DOHH2 (cell line): ENCODE results near the gene RPS6KA3.
A peak's percentile ranks its signal among the peaks of the same experiment; 100 is the strongest.

Experiments used
- H3F3A ChIP-seq: fragments of 200-600 bp; sonication (generic), shearing (Covaris generic); 2 replicates; pipeline ENCODE4 v1.6.0; 2016; ENCODE audit warnings: antibody characterized with exemption, mild to moderate bottlenecking; ENCODE audit not compliant: control insufficient read depth, insufficient read depth
- H3K27ac ChIP-seq: fragments of 200-600 bp; sonication (generic); 2 replicates; pipeline ENCODE4 v1.5.1; 2014; ENCODE audit warnings: low read depth, mild to moderate bottlenecking, low read length, moderate library complexity
- H3K27me3 ChIP-seq: fragments of 200-600 bp; sonication (generic); 2 replicates; pipeline ENCODE4 v1.6.1; 2014; ENCODE audit warnings: mild to moderate bottlenecking, low read length, mixed read lengths; ENCODE audit not compliant: control insufficient read depth
- H3K36me3 ChIP-seq: fragments of 200-600 bp; sonication (generic); 2 replicates; pipeline ENCODE4 v1.6.1; 2014; ENCODE audit warnings: mild to moderate bottlenecking, low read length, moderate library complexity, mixed read lengths; ENCODE audit not compliant: control insufficient read depth
- H3K4me1 ChIP-seq: fragments of 200-600 bp; sonication (generic); 2 replicates; pipeline ENCODE4 v1.6.1; 2014; ENCODE audit warnings: mild to moderate bottlenecking, low read length, mixed read lengths; ENCODE audit not compliant: control insufficient read depth
- H3K4me2 ChIP-seq: fragments of 200-600 bp; sonication (generic); 2 replicates; pipeline ENCODE4 v1.6.0; 2014; ENCODE audit warnings: mild to moderate bottlenecking, low read length, moderate library complexity
- H3K4me3 ChIP-seq: fragments of 200-600 bp; sonication (generic); 2 replicates; pipeline ENCODE4 v1.5.1; 2014; ENCODE audit warnings: mild to moderate bottlenecking, low read length, mixed read lengths
- H3K79me2 ChIP-seq: fragments of 200-600 bp; sonication (generic); 2 replicates; pipeline ENCODE4 v1.6.1; 2014; ENCODE audit warnings: mild to moderate bottlenecking, low read length, mixed read lengths; ENCODE audit not compliant: control insufficient read depth
- H3K9me2 ChIP-seq: fragments of 200-600 bp; sonication (generic); replicated peaks from 2 replicates; pipeline ENCODE4 v1.6.1; 2014; ENCODE audit warnings: mild to moderate bottlenecking, low read length, mixed read lengths; ENCODE audit not compliant: control insufficient read depth
- H3K9me3 ChIP-seq: fragments of 200-600 bp; sonication (generic); 2 replicates; pipeline ENCODE4 v1.6.1; 2014; ENCODE audit warnings: antibody characterized with exemption, low read length, mixed read lengths; ENCODE audit not compliant: control insufficient read depth, insufficient read depth
- H4K20me1 ChIP-seq: fragments of 200-600 bp; sonication (generic); 2 replicates; pipeline ENCODE4 v1.6.0; 2014; ENCODE audit warnings: low read depth, mild to moderate bottlenecking, antibody characterized with exemption, low read length, moderate library complexity; ENCODE audit not compliant: control insufficient read depth, insufficient read depth
- CTCF ChIP-seq: fragments of 200-600 bp; sonication (generic); IDR thresholded peaks from one replicate; pipeline ENCODE4 v1.5.1; 2014; ENCODE audit warnings: antibody characterized with exemption, mild to moderate bottlenecking, low read depth, low read length; ENCODE audit not compliant: poor library complexity, severe bottlenecking
- EZH2phosphoT487 ChIP-seq: fragments of 200-600 bp; sonication (generic); IDR thresholded peaks from 2 replicates; pipeline ENCODE4 v1.6.1; 2017; ENCODE audit warnings: borderline replicate concordance, mild to moderate bottlenecking, antibody characterized with exemption, low read length, moderate library complexity, mixed read lengths

The RPS6KA3 gene

GRCh38 chrX:20144491-20144890, 122.2 kb downstream of the RPS6KA3 start:
- no peak for TF ChIP-seq EZH2phosphoT487
- TF ChIP-seq CTCF: no peak
- H3K9me2 ChIP-seq: no peaks in the 10 kb centered on the region
- H3K9me3 ChIP-seq: no peaks in the 10 kb centered on the region
- H3K79me2 ChIP-seq: peaks cover 21% of the 10 kb centered on the region
- H3K4me1 ChIP-seq: peaks cover 20% of the 10 kb centered on the region
- H4K20me1 ChIP-seq: peaks cover 12% of the 10 kb centered on the region; the same call in 1 of the 2 replicates
- no peak overlapping the region for H3K4me2 ChIP-seq
- H3K36me3 ChIP-seq: peaks cover 19% of the 10 kb centered on the region
- H3K27me3 ChIP-seq: no peaks in the 10 kb centered on the region
- no peak overlapping the region for H3K27ac ChIP-seq
- no peak overlapping the region for H3K4me3 ChIP-seq
- no peaks in the 10 kb centered on the region for H3F3A ChIP-seq

GRCh38 chrX:20143561-20143960, 123.1 kb downstream of the RPS6KA3 start:
- H3K4me1 ChIP-seq: peaks cover 24% of the 10 kb centered on the region
- TF ChIP-seq EZH2phosphoT487 (no peak), CTCF (no peak)
- H3K9me3 ChIP-seq: no peaks in the 10 kb centered on the region
- no peak overlapping the region for H3K27ac ChIP-seq
- no peak overlapping the region for H3K4me2 ChIP-seq
- H3K79me2 ChIP-seq: peaks cover 30% of the 10 kb centered on the region
- no peaks in the 10 kb centered on the region for H3K9me2 ChIP-seq
- H3K27me3 ChIP-seq: no peaks in the 10 kb centered on the region
- no peak overlapping the region for H3K4me3 ChIP-seq
- peaks cover 28% of the 10 kb centered on the region for H3K36me3 ChIP-seq
- H4K20me1 ChIP-seq: peaks cover 16% of the 10 kb centered on the region; the same call in 1 of the 2 replicates
- no peaks in the 10 kb centered on the region for H3F3A ChIP-seq

- no peak overlapping the region for H3K27ac ChIP-seq
- no peak for TF ChIP-seq EZH2phosphoT487
- no peak for TF ChIP-seq CTCF
- no peaks in the 10 kb centered on the region for H3K9me3 ChIP-seq
- H3K4me1 ChIP-seq: peaks cover 24% of the 10 kb centered on the region
- peak overlapping the region; percentile 53; the same call in 1 of the 2 replicates for H3K4me2 ChIP-seq
- no peaks in the 10 kb centered on the region for H3F3A ChIP-seq
- no peaks in the 10 kb centered on the region for H3K9me2 ChIP-seq
- peaks cover 32% of the 10 kb centered on the region for H3K36me3 ChIP-seq
- peaks cover 16% of the 10 kb centered on the region; the same call in 1 of the 2 replicates for H4K20me1 ChIP-seq
- no peak overlapping the region for H3K4me3 ChIP-seq
- H3K27me3 ChIP-seq: no peaks in the 10 kb centered on the region
- peaks cover 35% of the 10 kb centered on the region for H3K79me2 ChIP-seq
These were observed 123.6 kb downstream of the RPS6KA3 start for GRCh38 chrX:20143111-20143510.
